Measurements from ENCODE around the gene HNRNPLL. TPM values are rescaled to one million over a fixed set of nuclear protein-coding genes. Genes with fewer than 3 reads are reported as not detected.

Gene HNRNPLL
- total RNA-seq, 4 donors from 2014 or later = 20.0 to 42.9 (median 21.9) TPM

DNA sequence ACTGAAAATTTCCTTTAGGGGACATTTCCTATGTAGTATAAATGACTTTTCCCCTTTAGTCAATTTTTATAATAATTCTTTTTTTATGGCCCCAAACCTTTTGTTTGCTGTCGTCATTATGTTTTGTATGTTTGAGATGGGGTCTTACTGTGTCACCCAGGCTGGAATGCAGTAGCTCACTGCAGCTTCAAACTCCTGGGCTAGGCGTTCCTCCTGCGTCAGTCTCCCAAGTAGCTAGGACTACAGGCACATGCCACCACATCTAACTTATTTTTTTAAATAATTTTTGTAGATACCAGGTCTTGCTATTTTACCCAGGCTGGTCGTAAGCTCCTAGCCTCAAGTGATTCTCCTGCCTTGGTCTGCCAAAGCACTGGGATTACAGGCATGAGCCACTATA, 32.4 kb upstream of the HNRNPLL start:
- intact Hi-C loops (cut with DNase I; ENCODE audit: low total_unique reads) (no loop called here), in situ Hi-C loops (cut with MboI; ENCODE audit: low sequenced_read_pairs in 4 of 4) (no loop called here)
- H3K4me3 ChIP-seq = no peak overlapping the region
- no peaks in the 10 kb centered on the region for H3K9me3 ChIP-seq
- ATAC-seq (no peak), DNase-seq (no peak)
- no peaks in the 10 kb centered on the region for H3K36me3 ChIP-seq
- no peaks in the 10 kb centered on the region for H3K27me3 ChIP-seq
- no peak overlapping the region for H3K27ac ChIP-seq
- TF ChIP-seq, protein P1, sequence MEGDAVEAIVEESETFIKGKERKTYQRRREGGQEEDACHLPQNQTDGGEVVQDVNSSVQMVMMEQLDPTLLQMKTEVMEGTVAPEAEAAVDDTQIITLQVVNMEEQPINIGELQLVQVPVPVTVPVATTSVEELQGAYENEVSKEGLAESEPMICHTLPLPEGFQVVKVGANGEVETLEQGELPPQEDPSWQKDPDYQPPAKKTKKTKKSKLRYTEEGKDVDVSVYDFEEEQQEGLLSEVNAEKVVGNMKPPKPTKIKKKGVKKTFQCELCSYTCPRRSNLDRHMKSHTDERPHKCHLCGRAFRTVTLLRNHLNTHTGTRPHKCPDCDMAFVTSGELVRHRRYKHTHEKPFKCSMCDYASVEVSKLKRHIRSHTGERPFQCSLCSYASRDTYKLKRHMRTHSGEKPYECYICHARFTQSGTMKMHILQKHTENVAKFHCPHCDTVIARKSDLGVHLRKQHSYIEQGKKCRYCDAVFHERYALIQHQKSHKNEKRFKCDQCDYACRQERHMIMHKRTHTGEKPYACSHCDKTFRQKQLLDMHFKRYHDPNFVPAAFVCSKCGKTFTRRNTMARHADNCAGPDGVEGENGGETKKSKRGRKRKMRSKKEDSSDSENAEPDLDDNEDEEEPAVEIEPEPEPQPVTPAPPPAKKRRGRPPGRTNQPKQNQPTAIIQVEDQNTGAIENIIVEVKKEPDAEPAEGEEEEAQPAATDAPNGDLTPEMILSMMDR (IDR thresholded peaks at IDR 0.05 in 4 of 5, conservative IDR thresholded peaks at IDR 0.05 in 1 of 5) = no peak
- no peak for TF ChIP-seq POLR2A (IDR thresholded peaks at IDR 0.05)
- H3K4me1 ChIP-seq = no peaks in the 10 kb centered on the region

DNA sequence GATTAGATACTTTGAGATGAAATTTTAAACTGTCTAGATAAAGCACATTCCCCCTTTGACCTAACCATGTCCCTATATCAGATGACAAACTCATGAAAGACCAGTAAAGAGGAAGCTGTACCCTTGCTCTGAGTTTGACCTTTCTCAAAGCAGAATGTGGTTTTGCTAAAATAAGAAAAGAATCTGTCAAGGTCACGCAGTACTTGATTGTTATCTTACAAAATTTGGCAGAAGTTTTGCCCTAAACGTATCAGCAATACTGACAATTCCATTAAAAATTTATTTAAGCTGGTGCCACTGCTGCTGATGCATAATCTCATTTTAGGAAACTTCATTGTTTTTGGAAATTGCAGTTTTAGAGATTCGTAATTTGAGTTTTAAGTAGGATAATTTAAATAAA, 32.0 kb upstream of the HNRNPLL start:
- TF ChIP-seq, protein P1 (IDR thresholded peaks at IDR 0.05 in 4 of 5, conservative IDR thresholded peaks at IDR 0.05 in 1 of 5) = no peak
- no peak for TF ChIP-seq POLR2A (IDR thresholded peaks at IDR 0.05)
- no peak for ATAC-seq
- in situ Hi-C loops (cut with MboI; ENCODE audit: low sequenced_read_pairs in 4 of 4) (no loop called here), intact Hi-C loops (cut with DNase I; ENCODE audit: low total_unique reads) (no loop called here)
- Histone ChIP-seq H3K27ac (no peak overlapping the region), H3K4me3 (no peak overlapping the region), H3K36me3 (no peaks in the 10 kb centered on the region), H3K4me1 (no peaks in the 10 kb centered on the region), H3K27me3 (no peaks in the 10 kb centered on the region), H3K9me3 (no peaks in the 10 kb centered on the region)
- no peak for DNase-seq

DNA sequence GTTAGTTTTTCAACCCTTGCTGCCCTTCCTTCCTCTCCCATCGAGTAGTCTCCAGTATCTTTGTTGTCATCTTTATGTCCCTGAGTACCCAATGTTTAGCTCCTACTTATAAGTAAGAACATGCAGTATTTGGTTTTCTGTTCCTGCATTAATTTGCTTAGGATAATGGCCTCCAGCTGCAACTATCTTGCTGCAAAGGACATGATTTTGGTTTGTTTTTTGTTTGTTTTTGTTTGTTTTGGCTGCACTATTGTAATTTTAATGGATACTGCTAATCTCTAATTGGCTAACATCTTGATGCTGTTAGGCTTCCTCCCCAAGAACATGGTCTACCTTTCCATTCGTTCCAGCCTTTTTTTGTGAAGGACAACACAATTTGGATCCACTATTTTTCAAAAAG, 31.2 kb upstream of the HNRNPLL start:
- intact Hi-C loops (cut with DNase I; ENCODE audit: low total_unique reads) (no loop called here), in situ Hi-C loops (cut with MboI; ENCODE audit: low sequenced_read_pairs in 4 of 4) (no loop called here)
- Histone ChIP-seq H3K9me3 (no peaks in the 10 kb centered on the region), H3K27me3 (no peaks in the 10 kb centered on the region), H3K36me3 (no peaks in the 10 kb centered on the region), H3K4me3 (no peak overlapping the region), H3K27ac (no peak overlapping the region), H3K4me1 (no peaks in the 10 kb centered on the region)
- ATAC-seq = no peak
- DNase-seq = no peak
- no peak for TF ChIP-seq POLR2A (IDR thresholded peaks at IDR 0.05)
- TF ChIP-seq, protein P1 (IDR thresholded peaks at IDR 0.05 in 4 of 5, conservative IDR thresholded peaks at IDR 0.05 in 1 of 5) = no peak

DNA sequence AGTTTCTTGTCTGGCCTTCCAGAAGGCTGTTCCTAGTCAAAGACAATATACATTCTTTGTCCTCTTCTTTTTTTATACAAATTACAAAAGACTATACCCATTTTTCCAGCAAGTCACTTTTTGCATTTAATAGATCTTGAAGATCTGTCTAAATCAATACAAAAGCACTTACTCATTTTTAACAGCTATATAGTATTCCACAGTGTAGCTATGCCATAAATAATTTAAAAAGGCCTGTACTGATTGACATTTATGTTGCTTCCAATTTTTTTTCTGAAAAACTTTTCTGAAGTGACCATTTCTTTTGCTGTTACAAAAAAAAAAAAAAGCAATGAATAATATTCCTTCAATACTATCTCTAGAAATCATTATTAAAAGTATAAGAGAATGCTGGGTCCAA, 30.3 kb upstream of the HNRNPLL start:
- intact Hi-C loops (cut with DNase I; ENCODE audit: low total_unique reads) (no loop called here), in situ Hi-C loops (cut with MboI; ENCODE audit: low sequenced_read_pairs in 4 of 4) (no loop called here)
- Histone ChIP-seq H3K9me3 (no peaks in the 10 kb centered on the region), H3K36me3 (no peaks in the 10 kb centered on the region), H3K4me1 (no peaks in the 10 kb centered on the region), H3K4me3 (no peak overlapping the region), H3K27ac (no peak overlapping the region), H3K27me3 (no peaks in the 10 kb centered on the region)
- DNase-seq (no peak), ATAC-seq (no peak)
- TF ChIP-seq, protein P1 (IDR thresholded peaks at IDR 0.05 in 4 of 5, conservative IDR thresholded peaks at IDR 0.05 in 1 of 5) = no peak
- TF ChIP-seq POLR2A (IDR thresholded peaks at IDR 0.05) = no peak

DNA sequence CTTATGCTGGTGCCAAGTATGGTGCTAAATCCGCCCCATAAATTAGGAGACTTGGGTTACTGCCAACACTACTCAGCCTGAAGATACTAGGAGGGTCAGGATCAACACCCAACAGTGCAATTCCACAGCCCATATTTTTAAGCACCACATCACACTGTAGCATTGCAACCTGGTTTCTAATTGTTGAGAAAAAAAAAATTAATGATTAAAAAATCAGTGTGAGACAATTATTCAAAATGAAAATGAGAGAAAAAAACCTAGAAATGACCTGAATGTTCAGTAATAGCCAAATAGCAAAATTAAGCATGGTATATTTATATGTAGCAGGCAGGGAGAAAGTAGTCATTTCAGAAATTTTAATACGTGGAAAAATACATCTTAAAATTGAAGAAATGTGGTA, 29.2 kb upstream of the HNRNPLL start:
- Histone ChIP-seq H3K36me3 (no peaks in the 10 kb centered on the region), H3K27me3 (no peaks in the 10 kb centered on the region), H3K9me3 (no peaks in the 10 kb centered on the region), H3K27ac (no peak overlapping the region), H3K4me3 (no peak overlapping the region), H3K4me1 (no peaks in the 10 kb centered on the region)
- intact Hi-C loops (cut with DNase I; ENCODE audit: low total_unique reads) = no loop called here
- ATAC-seq (no peak), DNase-seq (no peak)
- in situ Hi-C loops (cut with MboI; ENCODE audit: low sequenced_read_pairs in 4 of 4) = no loop called here
- TF ChIP-seq POLR2A (IDR thresholded peaks at IDR 0.05) = no peak
- TF ChIP-seq, protein P1 (IDR thresholded peaks at IDR 0.05 in 4 of 5, conservative IDR thresholded peaks at IDR 0.05 in 1 of 5) = no peak
